GM21526 (cell line): ENCODE results near the gene NUP210.
"Not testable (repeated sequence)": the region's sequence is repeated elsewhere in the genome, so short reads cannot be mapped to it uniquely, and the experiment has no call there.

ENCODE experiments used
- ATAC-seq: cut with Tn5 transposase; IDR thresholded peaks from one replicate; pipeline ENCODE4 v1.9.1; 2021; ENCODE audit warnings: moderate library complexity; ENCODE audit not compliant: unreplicated experiment, low FRiP score

Gene NUP210

GRCh38 chr3:13430411-13430875, 10.3 kb upstream of the NUP210 start:
- ATAC-seq: not testable (repeated sequence)

GRCh38 chr3:13429631-13430291, 9.6 kb upstream of the NUP210 start:
- ATAC-seq: no peak

GRCh38 chr3:13428678-13429077, 8.6 kb upstream of the NUP210 start:
- ATAC-seq: not testable (repeated sequence)

- ATAC-seq: no peak
Observed at GRCh38 chr3:13427662-13428603, 7.8 kb upstream of the NUP210 start.

GRCh38 chr3:13426591-13426990, 6.5 kb upstream of the NUP210 start:
- no peak for ATAC-seq

GRCh38 chr3:13425689-13426088, 5.6 kb upstream of the NUP210 start:
- no peak for ATAC-seq

DNA sequence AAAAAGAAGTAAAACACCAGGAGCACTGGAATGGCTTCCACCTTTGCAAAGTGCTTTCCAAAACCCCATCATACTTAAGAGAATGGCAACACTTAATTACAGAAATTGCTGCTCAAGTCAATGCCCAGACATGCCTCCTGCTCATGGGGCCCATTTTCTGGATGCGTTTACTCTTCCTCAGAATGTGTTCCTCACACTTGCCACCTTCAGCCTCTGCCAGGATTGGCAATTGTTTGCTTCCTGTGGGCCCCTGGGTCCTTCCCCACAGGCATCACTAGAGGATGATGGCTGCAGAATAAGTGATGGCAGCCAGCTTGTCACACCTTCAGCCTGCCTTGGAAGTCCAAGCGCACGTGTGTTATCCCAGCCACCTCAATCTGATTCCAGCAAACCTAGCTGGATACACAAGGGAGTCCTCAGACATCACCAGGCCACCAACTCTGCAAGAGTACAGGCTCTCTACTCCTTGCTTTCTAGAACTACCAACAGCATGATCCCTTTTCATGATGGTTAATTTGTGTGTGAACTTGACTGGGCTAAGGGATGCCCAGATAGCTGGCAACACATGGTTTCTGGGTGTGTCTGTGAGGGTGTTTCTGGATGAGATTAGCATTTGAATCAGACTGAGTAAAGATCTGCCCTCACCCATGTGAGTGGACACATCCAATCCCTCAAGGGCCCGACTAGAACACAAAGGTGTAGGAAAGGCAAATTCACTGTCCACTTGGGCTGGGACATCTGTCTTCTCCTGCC, 4.9 kb upstream of the NUP210 start:
- ATAC-seq: no peak

DNA sequence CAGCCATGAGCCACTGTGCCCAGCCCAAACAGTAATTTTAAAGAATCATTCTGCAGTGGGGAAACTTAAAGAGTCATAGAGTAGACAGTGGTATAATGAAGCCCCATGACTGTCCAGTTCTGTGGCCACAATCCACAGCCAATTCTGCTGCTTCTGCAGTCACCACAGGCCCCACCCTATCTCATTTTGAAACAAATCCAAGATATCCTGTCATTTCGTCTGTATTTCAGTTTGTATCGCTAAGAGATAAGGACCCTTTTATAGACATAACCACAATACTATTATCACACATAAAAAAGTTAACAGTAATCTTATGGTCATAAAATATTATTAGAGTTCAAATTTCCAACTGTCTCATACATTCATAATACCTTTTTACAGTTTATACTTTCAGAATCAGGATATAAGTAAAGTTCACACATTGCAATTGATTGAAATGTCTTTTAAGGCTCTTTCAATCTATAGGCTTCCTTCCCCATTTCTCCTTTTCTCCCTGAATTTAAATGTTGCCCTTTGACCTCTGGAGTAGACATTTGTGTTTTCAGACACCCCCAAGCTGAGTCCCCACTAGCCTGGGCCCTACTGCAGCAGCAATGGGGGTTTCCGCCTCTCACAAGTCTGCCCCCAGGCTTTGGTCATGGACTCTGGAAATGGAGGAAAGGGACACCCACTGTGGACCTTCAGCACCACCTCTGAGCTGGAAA, 4.2 kb upstream of the NUP210 start:
- no peak for ATAC-seq

DNA sequence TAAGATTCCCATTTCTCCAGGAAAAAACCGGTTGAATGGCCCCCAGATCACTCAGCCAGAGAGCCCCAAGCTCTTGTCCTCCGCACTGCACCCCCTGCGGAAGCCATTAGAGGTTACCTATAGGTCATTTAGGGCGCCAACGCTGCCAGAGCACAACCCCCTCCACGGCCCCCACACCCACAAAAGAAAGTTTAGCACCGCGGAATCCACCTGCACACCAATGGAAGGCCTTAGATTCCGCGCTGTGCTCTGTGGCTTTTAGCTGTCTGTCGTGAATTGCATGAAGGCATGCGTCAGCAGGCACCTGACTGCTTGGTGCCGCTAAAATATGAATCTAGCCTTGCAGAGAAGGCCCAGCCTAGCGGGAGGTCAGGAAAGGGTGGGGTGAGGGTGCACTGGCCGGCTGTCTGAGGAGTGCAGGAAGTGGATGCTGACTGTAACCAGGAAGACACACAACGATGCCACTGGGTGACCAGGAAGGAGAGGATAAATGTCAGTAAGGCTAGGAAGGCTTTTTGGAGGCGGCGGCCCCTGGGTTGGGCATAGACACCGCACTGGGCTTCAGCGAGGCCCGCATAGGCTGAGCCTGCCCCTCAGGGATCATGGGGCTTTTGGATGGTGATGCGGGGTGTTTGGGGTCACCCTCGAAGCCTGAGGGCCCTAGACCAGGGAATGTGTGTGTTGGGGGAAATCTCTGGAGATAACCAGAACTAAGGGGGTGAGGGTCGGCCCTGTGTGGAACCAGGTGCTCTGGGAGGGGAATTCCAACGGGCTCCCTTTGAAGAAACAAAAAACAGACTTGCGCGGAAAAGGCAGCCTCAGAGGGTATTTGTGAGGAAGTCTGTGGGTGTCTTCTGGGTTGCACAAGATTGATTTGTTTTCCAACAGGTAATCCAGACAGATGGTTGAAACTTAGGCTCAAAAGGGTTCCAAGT, 976 bp upstream of the NUP210 start:
- peak; percentile 20 for ATAC-seq

DNA sequence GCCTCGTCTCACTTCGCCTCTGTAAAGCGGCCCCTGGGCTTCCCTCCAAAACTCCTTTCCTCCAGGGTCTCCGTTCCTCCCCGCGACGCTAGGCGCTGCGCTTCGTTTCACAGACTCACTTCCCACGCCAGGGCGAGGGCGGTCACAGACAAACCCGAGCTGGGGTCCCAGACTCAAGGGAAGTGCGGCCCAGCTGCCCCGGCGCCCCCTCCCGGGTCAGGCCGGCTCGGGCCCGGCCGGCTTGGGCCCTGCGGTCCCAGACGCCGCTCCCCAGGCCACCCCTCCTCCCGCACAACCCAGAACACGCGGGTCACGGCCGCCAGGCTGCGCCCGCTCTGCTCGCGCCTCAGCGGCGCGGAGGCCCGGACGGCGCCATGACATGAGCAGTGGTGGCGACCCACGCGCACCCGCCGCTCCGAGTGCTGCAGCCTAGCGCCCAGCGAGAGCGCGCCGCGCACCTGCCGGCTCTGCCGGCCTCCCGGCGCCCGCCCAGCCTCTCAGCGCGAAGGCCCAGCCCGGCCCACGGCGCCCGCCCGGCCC, 547 bp downstream of the NUP210 start:
- ATAC-seq: peak; percentile 29

- no peak for ATAC-seq
Observed at GRCh38 chr3:13417166-13417947, 2.8 kb downstream of the NUP210 start.

DNA sequence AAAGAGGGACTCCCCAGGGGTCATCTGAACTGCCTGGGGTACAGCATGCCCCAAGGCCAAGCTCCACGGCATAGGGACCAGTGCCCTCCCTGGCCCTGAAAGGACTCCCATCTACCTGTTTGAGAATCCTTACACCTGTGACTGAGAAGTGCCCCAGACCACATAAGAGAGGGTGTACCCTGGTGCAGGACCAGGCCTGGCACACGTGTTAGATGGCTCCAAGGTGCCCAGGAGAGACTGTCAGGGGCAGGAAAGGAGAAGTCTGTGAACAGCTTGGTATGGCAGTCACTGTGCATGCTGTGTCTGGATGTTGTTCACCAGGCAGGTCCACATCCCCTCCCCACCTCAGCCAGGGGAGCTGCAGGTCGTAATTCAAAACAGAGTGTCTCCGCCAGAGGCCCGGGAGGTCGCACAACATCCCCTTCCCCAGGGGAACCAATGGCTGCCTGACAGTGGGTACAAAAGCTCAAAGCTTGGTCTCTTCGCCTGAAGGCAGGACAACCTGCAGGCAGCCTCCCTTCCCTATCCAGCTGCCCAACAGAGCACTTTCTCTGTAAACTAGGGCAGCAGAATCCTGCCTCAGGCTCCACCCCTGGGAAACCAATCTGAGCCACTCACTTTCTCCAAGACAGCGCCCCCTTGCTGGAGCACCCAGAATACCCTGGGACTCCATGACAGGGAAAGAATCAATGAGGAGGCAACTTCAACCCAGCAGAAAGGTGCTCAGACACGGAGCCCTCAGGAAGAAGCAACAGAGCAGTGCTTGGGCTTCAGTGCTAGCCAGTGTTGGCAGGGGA, 3.9 kb downstream of the NUP210 start:
- no peak for ATAC-seq

DNA sequence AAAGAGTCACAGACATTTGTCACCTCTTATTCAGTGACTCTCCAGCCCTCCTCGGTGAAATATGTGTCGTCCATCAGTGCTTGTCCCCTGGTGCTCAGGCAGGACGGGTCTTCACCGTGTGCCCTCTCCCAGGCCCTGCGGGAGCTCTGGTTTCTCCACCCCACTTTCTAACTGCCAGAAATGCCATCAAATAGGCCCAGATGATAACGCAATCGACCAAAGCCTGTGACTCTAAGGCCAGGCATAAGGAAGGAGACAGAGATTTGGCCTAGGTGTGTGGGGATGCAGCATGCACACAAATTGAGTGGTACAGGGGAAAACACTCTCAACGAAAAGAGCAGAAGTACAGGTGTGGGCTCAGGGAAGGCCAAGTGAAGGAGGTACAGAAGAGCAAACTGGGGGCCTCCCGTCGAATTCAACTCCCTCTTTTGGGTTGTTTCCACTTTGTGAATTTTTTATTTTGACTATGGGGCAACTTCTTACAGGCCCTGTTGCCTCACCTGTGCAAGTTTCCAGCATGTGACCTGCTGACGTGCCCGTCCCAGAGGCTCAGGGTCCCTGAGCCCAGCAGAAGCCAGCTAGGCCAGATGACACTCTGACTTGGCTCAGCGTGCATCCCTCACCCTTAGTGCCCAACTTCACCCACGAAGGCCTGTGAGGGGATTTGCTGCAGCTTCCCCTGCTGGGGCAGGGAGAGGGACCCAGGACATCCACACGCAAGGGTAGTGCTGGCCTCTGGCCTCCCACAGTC, 4.7 kb downstream of the NUP210 start:
- no peak for ATAC-seq

GRCh38 chr3:13414040-13414729, 5.9 kb downstream of the NUP210 start:
- ATAC-seq: peak; percentile 82

GRCh38 chr3:13411186-13411860, 8.8 kb downstream of the NUP210 start:
- ATAC-seq: no peak

DNA sequence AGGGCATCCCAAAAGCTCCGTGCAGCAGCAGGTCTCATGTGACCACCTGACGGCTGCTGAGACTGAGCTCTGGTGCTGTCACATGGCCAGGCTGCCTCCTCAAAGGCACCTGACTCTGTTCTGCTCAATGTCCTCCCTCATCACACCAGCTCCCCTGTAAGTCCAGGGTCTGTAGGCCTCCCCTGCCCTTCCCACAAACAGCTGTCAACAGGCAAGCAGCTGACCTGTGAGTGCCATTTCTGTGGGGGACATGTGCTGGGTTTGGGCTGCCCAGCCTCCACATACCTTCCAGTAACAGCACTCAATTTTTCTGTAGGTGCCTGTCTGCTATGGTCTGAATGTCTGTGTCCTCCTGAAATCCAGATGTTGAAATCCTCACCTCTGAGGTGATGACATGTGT, 11.2 kb downstream of the NUP210 start:
- no peak for ATAC-seq
